ENCODE measurements around the gene SLC29A3. TPM values are rescaled to one million over a fixed set of nuclear protein-coding genes. Genes with fewer than 3 reads are reported as not detected.

Gene SLC29A3
- total and polyA plus RNA-seq, 2 of the 8 experiments (the other 6 are each of a cell fraction or from before 2014, with no cell fraction given) = 14.0 to 24.6 TPM

- TF ChIP-seq TBP (IDR thresholded peaks at IDR 0.05; ENCODE audit: low read depth, low read length) = no peak
- no peak for TF ChIP-seq RAD21 (IDR thresholded peaks at IDR 0.05 in 1 of 2, conservative IDR thresholded peaks at IDR 0.05 in 1 of 2; ENCODE audit: low read depth in 2 of 2, low read length in 2 of 2)
- no peak for TF ChIP-seq EP300 (IDR thresholded peaks at IDR 0.05; ENCODE audit: borderline replicate concordance in 1 of 2, low read depth in 2 of 2, low read length in 2 of 2)
- TF ChIP-seq USF2 (IDR thresholded peaks at IDR 0.05; ENCODE audit: low read length) = no peak
- no peak for TF ChIP-seq POLR2A (IDR thresholded peaks at IDR 0.05; ENCODE audit: control extremely low read depth in 1 of 2, low read depth in 2 of 2, low read length in 2 of 2)
- no peak for TF ChIP-seq GTF2F1 (IDR thresholded peaks at IDR 0.05; ENCODE audit: borderline replicate concordance, low read depth, low read length)
- no peak for TF ChIP-seq TAF1 (IDR thresholded peaks at IDR 0.05; ENCODE audit: low read depth, low read length)
- TF ChIP-seq HDAC2 (IDR thresholded peaks at IDR 0.05; ENCODE audit: borderline replicate concordance in 1 of 2, low read depth in 2 of 2, low read length in 2 of 2) = no peak
- no peak for TF ChIP-seq CEBPB (IDR thresholded peaks at IDR 0.05; ENCODE audit: low read depth, low read length)
- no peak for TF ChIP-seq BACH1 (IDR thresholded peaks at IDR 0.05; ENCODE audit: low read length)
- TF ChIP-seq KDM5A (IDR thresholded peaks at IDR 0.05; ENCODE audit: low read length) = no peak
- H3K27ac ChIP-seq (ENCODE audit: low read depth, low read length) = no peak overlapping the region
- POLR2A ChIA-PET (ENCODE audit: partially characterized antibody) = interaction anchor here (0.7 kb wide), 1 partner anchor 13 kb away, joined by 3 read pairs; no protein-coding TSS in a partner anchor
- no peak overlapping the region for H4K5ac ChIP-seq (ENCODE audit: insufficient read length, low read depth, low read length)
- no peak overlapping the region for H2AFZ ChIP-seq (ENCODE audit: low read length)
- no peak for FAIRE-seq
- no peak overlapping the region for H2BK20ac ChIP-seq (ENCODE audit: low read length)
- no peaks in the 10 kb centered on the region for H3K36me3 ChIP-seq (ENCODE audit: control insufficient read depth in 2 of 4, insufficient read depth in 4 of 4, low read length in 3 of 4)
- H2BK15ac ChIP-seq (ENCODE audit: low read length) = no peak overlapping the region
- no peak overlapping the region for H4K8ac ChIP-seq (ENCODE audit: extremely low read depth, insufficient read depth, low read length)
- no peaks in the 10 kb centered on the region for H3K79me1 ChIP-seq (ENCODE audit: low read depth, low read length)
- no peaks in the 10 kb centered on the region for H3K23me2 ChIP-seq (ENCODE audit: low read depth, low read length)
- peaks cover 0 to 3% (median 0%) of the 10 kb centered on the region in 4 experiments; a peak in 1 of 7 replicates for H3K4me1 ChIP-seq (replicated peaks in 1 of 4; ENCODE audit: control insufficient read depth in 3 of 4, insufficient read depth in 4 of 4, low read length in 3 of 4)
- no peak overlapping the region for H3K4ac ChIP-seq (replicated peaks; ENCODE audit: insufficient read length, low read depth, low read length)
- H4K91ac ChIP-seq (replicated peaks; ENCODE audit: insufficient read length, low read length) = no peak overlapping the region
- no peak overlapping the region for H3K9ac ChIP-seq (replicated peaks in 1 of 4; ENCODE audit: extremely low read depth in 1 of 4, low read depth in 3 of 4, low read length in 3 of 4)
- H3K4me3 ChIP-seq (ENCODE audit: extremely low read depth in 1 of 4, insufficient read depth in 2 of 4, low read depth in 3 of 4, low read length in 4 of 4) = no peak overlapping the region
- H4K20me1 ChIP-seq (replicated peaks in 1 of 2; ENCODE audit: control insufficient read depth in 1 of 2, insufficient read depth in 2 of 2, low read length in 2 of 2) = no peaks in the 10 kb centered on the region
- CTCF ChIA-PET (ENCODE audit: partially characterized antibody) = interaction anchor here (0.7 to 3.9 kb wide), 21 partner anchors 9 to 536 kb away, joined by 3 to 21 read pairs (median 4); partner anchors contain the start of gene SLC29A3
- no peak overlapping the region for H2BK120ac ChIP-seq (replicated peaks; ENCODE audit: low read depth, low read length)
- H3K56ac ChIP-seq (replicated peaks; ENCODE audit: insufficient read length, low read depth, low read length) = no peak overlapping the region
- H3K9me3 ChIP-seq (ENCODE audit: insufficient read depth in 2 of 2, low read depth in 1 of 2, low read length in 1 of 2) = no peaks in the 10 kb centered on the region
- H2AK5ac ChIP-seq (ENCODE audit: low read depth, low read length) = no peak overlapping the region
- no peaks in the 10 kb centered on the region for H3K79me2 ChIP-seq (ENCODE audit: control insufficient read depth in 1 of 2, insufficient read depth in 2 of 2, low read length in 2 of 2)
- H3K23ac ChIP-seq (ENCODE audit: insufficient read length) = no peak overlapping the region
- no peak overlapping the region for H2BK12ac ChIP-seq (ENCODE audit: low read depth, low read length)
- DNase-seq (ENCODE audit: low read depth in 1 of 2, low spot score in 2 of 2) = no peak
- no peak overlapping the region for H2BK5ac ChIP-seq (ENCODE audit: low read depth, low read length)
- no peak overlapping the region for H3K4me2 ChIP-seq (ENCODE audit: insufficient read depth in 1 of 2, low read depth in 2 of 2, low read length in 2 of 2)
- no peak overlapping the region for H3K18ac ChIP-seq (ENCODE audit: extremely low read depth, low read length)
- 86% methylated on average over 14 of the region's 14 CpGs; no CpG with 5 or more reads in 1 of the 2 experiments for WGBS, 2 experiments (ENCODE audit: extremely low coverage in 1 of 2, insufficient coverage in 1 of 2, insufficient read length in 1 of 2, insufficient replicate concordance in 2 of 2, low coverage in 1 of 2, low lambda C conversion rate in 2 of 2, missing lambda C conversion rate in 1 of 2)
- H3K27me3 ChIP-seq (replicated peaks in 1 of 4; ENCODE audit: control insufficient read depth in 3 of 4, extremely low read depth in 1 of 4, insufficient read depth in 3 of 4, low read length in 3 of 4) = peaks cover 0 to 7% (median 3%) of the 10 kb centered on the region in 4 experiments; a peak in 4 of 7 replicates
- no peak overlapping the region for H3K14ac ChIP-seq (ENCODE audit: insufficient read length)
Observed at GRCh38 chr10:71389768-71390460, 70.9 kb downstream of the SLC29A3 start.

Data from H1 (cell line).